ENCODE data around the gene TCF23.

DNA sequence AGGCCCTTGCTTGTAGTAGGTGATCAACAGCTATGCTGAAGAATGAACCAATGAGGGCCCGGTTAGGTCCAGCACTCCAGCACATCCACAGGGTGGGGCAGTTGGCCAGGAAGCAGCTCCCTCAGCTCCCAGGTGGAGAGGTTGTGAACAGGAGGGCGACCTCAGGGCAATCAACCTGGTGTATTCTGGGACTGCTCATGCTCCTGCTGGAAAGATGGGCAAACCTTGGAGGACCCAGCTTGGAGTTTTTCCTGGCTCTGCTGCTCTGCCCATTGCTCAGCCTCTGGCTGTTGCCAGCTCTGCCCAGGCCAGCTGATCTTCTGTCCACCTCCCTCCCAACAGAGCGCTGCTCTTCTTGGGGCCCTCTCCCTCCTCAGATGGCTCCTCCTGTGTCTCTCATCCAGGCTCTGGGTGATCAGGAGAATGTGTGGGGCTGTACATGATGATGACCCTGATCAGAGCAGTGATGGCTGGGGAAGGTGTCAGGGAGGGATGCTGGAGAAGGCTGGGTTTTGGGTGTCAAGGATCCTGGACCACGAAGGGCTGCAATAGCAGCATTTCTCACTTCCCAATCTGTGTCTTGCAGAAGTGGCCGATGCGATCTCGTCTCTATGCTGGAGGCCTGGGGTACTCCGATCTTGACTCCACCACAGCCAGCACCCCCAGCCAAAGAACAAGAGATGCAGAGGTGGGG, 3.4 kb downstream of the TCF23 start:
- TF ChIP-seq CTCF (conservative IDR thresholded peaks at IDR 0.05; ENCODE audit: low read depth, low read length) (no peak), POLR2A (IDR thresholded peaks at IDR 0.05; ENCODE audit: low read depth, low read length) (no peak), CEBPB (IDR thresholded peaks at IDR 0.05; ENCODE audit: low read depth, low read length) (no peak), MAFK (IDR thresholded peaks at IDR 0.05; ENCODE audit: low read depth, low read length) (no peak), BHLHE40 (IDR thresholded peaks at IDR 0.05; ENCODE audit: low read depth, low read length) (no peak), RAD21 (IDR thresholded peaks at IDR 0.05; ENCODE audit: low read length) (no peak), MAZ (IDR thresholded peaks at IDR 0.05; ENCODE audit: borderline replicate concordance, low read depth, low read length) (no peak), MXI1 (IDR thresholded peaks at IDR 0.05; ENCODE audit: borderline replicate concordance, low read depth, low read length) (no peak), CHD1 (IDR thresholded peaks at IDR 0.05; ENCODE audit: low read depth, low read length) (no peak), USF2 (IDR thresholded peaks at IDR 0.05; ENCODE audit: low read depth, low read length) (no peak), RFX5 (IDR thresholded peaks at IDR 0.05; ENCODE audit: low read depth, low read length) (no peak)
- TF ChIP-seq, protein P1, sequence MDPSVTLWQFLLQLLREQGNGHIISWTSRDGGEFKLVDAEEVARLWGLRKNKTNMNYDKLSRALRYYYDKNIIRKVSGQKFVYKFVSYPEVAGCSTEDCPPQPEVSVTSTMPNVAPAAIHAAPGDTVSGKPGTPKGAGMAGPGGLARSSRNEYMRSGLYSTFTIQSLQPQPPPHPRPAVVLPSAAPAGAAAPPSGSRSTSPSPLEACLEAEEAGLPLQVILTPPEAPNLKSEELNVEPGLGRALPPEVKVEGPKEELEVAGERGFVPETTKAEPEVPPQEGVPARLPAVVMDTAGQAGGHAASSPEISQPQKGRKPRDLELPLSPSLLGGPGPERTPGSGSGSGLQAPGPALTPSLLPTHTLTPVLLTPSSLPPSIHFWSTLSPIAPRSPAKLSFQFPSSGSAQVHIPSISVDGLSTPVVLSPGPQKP (IDR thresholded peaks at IDR 0.05; ENCODE audit: borderline replicate concordance, low read depth, low read length) = no peak
